DMS53 treated with DMSO at 0.1 percent for 48 hours (cell line): ENCODE results near the gene WNT3A.

Experiments used
- DNase-seq: peaks from one replicate; lab custom pipeline; 2025; ENCODE audit not compliant: unreplicated experiment; lab: John Stamatoyannopoulos, UW

Gene WNT3A

GRCh38 chr1:228099331-228099732, 92.5 kb downstream of the WNT3A start:
- DNase-seq = no peak

DNA sequence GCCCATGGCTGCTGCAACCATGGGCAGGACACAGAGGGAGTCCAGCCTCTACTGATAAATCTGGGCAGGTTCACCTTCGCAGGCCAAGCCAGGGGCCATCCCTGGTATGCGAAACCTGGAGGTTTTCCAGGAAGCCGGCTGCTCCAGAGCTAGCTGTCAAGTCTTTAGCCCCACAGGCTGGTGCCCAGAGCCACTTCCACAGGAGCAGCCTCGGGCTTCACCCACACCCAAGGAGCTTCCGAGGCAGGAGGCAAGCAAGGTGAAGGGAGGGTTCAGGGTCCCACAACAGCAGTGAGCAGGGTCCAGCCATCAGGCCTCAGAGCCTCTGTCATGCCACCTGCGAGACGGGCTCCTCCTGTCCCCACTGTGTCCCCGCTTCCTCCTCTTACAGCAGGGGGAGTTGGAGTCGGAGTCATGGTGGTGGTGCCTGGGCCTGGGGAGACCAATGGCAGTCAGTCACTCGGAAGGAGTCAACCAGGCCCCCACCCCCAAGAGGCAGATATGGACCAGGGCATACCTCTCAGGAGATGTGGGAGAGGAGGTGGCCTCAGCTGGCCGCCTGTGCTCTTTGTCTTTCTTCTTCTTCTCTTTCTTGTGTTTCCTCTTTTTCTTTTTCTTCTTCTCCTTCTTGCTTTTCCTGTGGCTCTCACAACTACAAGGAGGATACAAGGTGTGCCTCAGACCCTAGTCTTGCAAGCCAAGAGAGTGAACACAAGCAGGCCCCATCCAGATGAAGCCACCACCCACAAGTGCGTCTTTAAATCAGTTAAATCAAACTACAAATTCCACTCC, 94.2 kb downstream of the WNT3A start:
- DNase-seq = no peak

DNA sequence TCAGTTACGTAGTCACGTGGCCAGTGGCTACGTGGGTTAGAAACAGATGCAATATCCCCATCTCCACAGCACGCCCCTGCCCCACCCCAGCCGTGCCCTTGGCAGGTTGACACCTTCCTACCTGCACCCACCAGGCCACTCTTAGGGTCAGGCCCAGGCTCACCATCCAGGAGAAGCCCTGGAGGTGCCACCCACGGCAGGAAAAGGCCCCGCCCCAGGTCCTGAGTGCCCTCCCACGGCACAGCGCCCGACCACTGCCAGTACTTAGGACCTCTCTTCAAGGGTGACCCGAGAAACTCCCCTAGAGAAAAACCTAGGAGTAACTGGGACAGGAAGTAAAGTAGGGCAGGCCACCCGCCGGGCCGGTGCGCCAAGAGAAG, 94.8 kb downstream of the WNT3A start:
- no peak for DNase-seq

GRCh38 chr1:228101994-228102790, 95.4 kb downstream of the WNT3A start:
- peak; percentile 32 for DNase-seq

GRCh38 chr1:228102791-228103620, 96.2 kb downstream of the WNT3A start, which contains the start of gene C1orf35:
Gene C1orf35 (minus strand): TSS chr1:228103325. CDS start chr1:228103227, 98 bp downstream.
- peak; percentile 83 for DNase-seq

DNA sequence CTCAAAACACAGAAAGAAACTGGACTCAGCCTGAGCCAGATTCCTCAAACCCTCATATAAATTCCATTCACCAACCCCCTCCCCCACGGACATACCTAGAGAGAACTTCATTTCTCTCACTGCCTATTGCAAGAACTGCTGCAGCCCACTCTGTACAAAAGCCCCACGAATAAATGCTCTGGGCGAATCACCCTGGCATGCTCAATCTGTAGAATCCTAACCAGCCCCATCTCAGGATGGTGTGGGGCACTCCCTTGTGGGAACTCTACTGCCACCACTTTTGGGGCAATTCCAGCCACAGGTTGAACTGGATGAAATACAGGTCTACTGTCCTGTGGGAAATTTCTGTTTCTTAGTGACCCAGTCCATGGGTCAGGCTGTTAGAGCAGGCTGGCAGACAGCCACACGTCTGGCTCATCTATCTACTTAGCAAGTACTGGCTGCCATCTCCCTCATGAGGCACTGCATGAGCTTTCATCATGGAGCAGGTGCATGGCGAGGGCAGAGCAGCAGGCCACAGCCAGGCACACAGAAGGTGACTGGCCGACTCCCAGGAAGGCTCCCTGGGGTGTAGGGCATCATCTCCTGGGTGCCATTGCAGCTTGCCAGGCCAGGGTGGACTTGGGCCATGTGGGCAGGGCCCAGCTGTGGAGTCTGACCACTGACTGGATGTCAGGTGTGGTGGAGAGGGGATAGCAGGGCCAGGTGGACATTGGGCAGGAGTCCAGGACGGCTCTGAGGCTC, 97.9 kb downstream of the WNT3A start:
- no peak for DNase-seq

DNA sequence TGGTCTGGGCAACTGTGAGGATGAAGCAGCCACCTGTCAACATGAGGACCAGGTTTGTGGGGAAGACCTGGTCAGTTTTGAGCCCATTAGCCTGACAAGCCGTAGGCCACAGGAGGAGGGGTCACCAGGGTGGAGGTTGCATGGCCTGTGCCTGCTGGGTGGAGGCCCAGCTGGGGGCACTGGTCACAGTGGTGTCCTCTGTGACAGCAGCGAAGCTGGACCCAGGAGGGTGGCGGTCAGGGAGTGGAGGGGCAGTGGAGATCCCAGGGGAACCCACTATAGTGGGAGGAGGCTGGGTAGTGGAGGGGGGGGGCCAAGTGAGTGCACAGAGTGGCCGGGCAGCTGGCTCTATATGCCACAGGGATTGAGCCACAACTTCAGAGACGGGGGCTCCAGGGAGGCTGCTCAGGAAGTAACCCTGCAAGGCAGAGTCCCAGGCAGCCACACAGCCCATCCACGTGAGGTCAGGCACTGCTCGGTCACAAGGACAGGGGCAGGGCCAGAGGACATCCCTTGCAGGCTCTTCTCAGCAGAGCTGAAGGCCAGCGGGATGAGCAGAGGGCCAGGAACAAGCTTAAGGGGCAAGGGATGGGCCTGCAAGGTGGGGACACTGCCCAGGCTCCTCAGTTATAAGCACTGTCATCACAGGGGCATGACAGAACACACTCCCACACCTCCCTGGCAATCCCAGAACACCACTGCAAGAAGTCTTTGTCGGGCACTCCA, 98.6 kb downstream of the WNT3A start:
- DNase-seq = no peak

GRCh38 chr1:228105996-228106799, 99.4 kb downstream of the WNT3A start:
- DNase-seq = no peak

- DNase-seq = no peak
Measured at GRCh38 chr1:228106800-228107054, 99.9 kb downstream of the WNT3A start.

DNA sequence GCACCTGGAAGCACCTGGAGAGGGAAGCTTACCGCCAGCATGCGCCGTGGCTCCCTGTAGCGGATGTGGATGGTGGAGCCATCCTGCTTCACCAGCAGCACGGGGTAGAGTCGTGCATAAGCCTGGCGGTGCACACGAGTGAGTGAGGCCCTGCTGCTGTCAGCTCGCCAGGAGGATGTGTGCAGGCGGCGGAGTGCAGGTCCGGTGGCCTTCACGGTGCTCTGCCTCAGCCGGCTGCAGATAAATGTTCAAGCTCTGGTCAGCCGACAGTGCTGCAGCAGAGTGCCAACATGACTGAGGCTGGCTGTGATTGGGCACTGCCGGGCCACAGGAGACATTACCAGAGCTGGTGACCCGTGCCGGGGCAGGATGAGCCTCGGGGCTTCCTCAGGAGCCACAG, 100.8 kb downstream of the WNT3A start:
- DNase-seq = no peak

GRCh38 chr1:228108055-228108690, 101.4 kb downstream of the WNT3A start:
- no peak for DNase-seq

DNA sequence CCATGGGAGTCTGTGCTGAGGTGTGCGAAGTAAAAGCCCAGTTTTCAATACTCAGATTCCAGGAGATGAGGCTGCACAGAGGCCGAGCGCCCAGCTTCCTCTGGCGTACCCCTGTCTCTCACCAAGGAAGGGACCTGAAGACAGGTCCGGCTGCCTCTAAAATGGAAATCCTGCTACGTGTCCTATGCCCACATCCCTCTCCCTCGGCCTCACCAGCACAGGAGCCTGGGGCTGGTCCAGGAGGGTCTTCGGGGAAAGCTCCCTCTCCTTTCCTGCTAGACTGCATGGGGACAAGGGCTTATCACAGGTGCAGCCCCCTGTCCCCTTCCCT, 101.9 kb downstream of the WNT3A start:
- DNase-seq = no peak

GRCh38 chr1:228109073-228109961, 102.5 kb downstream of the WNT3A start, which contains the start of gene MRPL55:
Gene MRPL55 (minus strand): TSS chr1:228109299. CDS start chr1:228108260, 1,039 bp downstream.
- DNase-seq = peak; percentile 86

- peak; percentile 8 for DNase-seq
Measured at GRCh38 chr1:228109962-228110488, 103.2 kb downstream of the WNT3A start.

- DNase-seq = no peak
Measured at GRCh38 chr1:228110556-228110955, 103.8 kb downstream of the WNT3A start.
